Stimulated activated CD8-positive, alpha-beta memory T cell treated with anti-CD3 and anti-CD28 coated beads, Interleukin-15, amount 100 ng/mL, for 48 hours (primary cell): ENCODE measurements around the gene GRID1.

Source experiments
- DNase-seq, 2 donors: peaks; one replicate each; pipeline ENCODE4 v3.0.0-alpha.2; 2020; ENCODE audit warnings: low read depth in 2 of 2

The GRID1 gene

DNA sequence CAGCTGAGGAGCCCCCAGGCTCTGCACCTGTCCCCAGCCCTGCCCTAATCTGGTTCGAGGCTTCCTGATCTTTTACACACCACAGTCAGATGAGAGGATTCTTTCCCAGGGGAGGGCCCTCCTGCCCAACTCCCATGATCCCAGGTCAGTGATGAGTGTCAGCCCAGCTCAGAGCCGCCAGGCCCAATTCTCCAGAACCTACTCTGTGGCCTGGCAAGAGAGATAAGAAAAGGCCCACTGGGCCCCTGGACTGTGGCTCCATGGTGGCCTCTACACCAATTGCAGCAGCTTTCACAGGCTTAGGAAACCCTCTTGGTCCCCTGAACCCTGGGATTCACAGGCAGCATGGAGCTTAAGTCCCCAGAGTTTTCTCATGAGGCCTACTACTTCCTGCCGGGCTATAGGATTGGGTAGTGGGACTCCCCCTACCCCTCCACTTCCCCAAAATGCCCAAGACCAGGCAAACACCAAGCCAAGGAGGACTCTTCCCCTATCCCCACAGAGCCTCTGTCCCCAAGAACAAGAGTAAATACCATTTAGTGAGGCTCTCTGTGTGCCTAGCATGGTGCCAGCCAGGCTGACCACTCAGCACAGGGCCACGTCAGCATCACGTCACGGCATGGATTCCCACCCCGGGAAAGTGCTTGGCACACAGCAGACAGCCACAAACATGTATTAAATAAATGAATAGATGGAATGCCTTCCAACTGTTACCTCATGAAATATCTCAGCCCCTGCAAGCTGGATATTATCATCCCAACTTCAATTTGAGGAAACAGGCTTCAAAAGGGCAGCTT lies 100.0 kb downstream of the GRID1 start:
- DNase-seq: no peak

DNA sequence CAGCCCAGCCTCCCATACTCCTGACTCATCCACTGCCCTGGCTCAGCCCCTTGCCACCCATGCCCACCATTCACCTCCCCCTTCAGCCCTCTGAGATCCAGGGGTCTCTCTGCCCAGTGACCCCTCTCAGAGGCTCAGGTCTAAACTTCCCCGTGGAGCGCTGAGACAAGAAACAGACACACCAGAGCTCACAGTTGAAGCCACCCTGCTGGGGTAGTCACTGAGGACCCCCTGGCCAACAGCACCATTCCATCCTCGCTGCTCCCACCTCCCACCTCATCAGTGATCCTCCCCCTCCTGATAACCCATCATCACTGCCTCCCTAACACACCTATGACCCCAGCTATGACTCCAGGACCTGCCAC lies 100.7 kb downstream of the GRID1 start:
- DNase-seq: no peak

GRCh38 chr10:86265236-86265894 lies 101.2 kb downstream of the GRID1 start:
- no peak for DNase-seq

DNA sequence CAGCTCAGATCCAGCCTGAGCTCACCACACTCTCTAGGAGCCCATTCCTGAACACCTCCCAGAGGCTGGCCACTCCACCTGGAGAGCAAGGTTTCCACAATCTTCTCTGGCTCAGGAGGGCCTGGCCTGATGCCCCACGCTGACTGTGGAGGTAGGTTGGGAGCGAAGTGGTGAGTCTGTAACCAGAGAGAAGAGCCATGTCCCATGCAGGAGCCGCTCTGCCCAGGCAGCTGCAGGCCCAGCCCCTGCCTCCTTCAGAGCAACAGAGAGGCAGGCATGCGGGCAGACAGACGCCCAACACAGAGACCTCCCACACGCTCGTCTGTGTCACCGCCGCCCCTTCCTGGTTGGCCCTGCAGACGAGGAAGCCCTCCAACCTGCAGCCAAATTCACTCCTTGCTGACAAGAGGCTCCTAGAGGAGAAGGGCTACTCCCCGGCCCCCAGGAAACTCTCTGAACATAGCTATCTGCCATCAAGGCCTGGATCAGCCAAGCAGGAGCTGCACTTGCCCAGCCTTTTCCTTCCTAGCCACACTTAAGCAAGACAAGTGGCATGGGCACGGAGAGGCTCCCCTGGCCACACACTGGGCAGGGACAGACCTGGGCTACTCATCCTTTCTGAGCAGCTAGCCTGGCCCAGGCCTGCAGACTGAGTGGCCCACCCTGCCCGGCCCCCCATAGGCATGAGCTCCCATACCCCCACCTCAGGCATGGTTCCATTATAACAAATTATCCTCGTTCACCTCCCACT lies 101.9 kb downstream of the GRID1 start:
- no peak for DNase-seq

DNA sequence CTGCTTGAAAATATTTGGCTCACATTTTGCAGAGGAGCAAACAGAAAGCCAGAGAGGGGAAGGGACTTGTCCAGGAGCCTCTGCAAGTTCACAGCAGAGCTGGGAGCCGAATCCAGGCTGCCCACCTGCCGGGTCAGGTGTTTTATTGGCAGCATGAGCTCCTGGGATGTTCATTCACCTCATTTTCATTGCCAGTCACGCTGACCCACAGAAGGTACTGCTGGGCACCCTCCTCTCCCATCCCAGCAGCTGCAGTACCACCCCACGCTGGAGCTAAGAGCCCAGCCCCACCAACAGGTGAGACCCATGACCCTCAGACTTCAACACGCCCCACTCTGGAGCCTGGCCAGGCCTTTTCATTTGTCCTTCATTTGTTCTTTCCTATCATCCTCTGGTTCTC lies 102.7 kb downstream of the GRID1 start:
- no peak for DNase-seq

DNA sequence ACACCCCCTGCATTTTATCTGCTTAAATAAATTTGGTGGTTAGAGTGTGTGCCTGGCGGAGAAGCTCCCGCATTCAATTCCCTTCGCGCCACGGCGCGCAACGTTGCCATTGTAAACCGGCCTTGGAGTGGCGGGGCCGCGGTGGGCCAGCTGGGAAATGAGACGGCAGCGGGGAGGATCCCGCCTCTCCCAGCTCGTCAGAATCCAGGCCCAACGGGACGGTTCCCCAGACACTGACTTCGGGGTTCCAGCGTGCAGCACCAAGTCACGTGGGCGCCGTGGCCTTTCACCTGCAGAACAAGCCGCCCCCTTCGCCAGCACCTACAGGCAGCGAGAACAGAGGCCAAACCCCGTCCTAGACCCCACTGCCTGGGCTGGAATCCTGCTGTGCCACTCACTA lies 103.4 kb downstream of the GRID1 start:
- DNase-seq: no peak

GRCh38 chr10:86262688-86263181 lies 103.9 kb downstream of the GRID1 start:
- no peak for DNase-seq

GRCh38 chr10:86261941-86262687 lies 104.5 kb downstream of the GRID1 start:
- no peak for DNase-seq

DNA sequence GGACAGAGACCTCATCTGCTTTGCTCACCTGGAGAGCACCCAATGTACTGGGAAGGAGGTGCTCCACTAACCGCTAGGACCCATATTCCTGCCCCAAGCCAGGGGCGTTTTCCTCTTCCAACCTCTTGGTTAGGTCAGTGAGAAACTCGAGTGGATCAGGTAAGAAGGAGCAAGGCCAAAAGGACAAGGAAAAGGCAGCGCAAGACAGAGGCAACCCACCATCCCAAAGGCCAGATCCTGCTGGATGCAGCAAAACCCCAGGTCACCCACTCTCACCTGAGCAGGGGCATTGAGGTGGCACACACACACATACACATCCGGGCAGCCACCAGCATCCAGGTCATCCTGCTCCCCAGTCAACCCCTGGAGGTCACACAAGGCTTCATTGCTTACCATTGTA lies 105.1 kb downstream of the GRID1 start:
- no peak for DNase-seq

DNA sequence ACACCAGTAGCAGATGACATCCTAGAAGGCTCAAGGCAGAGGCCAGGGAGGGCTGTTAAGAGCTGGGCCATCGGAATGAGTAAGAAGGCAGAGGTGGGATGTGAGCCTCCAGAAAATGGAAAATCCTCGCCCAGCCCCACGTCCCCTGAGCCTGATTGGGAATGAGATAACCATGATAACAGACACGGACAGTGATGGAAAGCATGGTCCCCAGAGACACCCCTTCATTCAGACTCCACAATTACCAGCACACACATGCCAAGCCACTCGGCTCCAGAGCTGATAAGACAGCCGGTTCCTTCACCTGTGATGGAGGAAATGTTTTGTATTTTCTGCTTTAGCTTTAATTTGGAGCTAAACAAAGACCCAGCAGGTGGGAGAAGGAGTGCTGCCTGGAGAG lies 106.0 kb downstream of the GRID1 start:
- DNase-seq: no peak

GRCh38 chr10:86259901-86260562 lies 106.6 kb downstream of the GRID1 start:
- no peak for DNase-seq

DNA sequence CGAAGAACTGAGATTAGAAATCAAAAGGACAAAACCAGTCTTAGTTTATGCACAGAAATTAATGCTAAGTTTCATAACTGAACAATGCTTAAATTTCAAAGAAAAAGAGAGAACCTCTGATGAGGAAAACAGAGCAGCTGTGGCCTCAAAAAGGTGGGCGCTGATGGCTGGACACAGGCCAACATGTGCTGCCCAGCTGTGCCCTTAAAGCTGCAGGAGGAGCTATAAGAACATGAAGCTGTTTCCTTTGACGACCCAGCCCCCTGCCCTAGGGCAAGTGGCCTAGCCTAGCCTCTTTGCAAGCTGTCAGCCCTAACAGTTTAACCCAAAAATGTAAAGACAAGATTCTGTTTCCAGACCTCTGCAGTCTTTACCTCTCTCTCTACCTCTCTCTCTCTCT lies 107.7 kb downstream of the GRID1 start:
- no peak for DNase-seq

DNA sequence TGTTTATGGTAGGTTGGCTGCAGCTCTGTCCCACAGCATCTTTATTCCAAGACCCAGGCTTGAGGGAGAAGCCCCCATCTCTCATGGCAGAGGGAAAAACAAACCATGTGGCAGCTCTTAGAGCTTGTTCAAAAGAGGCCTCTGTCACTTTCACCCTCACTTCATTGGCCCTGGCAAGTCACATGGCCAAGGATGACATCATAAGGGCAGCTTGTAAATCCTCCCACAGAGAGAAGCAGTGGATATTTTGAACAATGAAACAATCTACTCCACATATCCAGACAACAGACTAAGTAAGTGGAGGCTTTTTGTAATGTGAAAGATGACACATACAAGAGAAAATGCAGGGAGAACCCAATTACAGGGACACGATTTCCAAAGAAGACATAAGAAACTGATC lies 108.1 kb downstream of the GRID1 start:
- DNase-seq: no peak

- DNase-seq: no peak
These were observed 108.9 kb downstream of the GRID1 start for GRCh38 chr10:86257683-86258082.

DNA sequence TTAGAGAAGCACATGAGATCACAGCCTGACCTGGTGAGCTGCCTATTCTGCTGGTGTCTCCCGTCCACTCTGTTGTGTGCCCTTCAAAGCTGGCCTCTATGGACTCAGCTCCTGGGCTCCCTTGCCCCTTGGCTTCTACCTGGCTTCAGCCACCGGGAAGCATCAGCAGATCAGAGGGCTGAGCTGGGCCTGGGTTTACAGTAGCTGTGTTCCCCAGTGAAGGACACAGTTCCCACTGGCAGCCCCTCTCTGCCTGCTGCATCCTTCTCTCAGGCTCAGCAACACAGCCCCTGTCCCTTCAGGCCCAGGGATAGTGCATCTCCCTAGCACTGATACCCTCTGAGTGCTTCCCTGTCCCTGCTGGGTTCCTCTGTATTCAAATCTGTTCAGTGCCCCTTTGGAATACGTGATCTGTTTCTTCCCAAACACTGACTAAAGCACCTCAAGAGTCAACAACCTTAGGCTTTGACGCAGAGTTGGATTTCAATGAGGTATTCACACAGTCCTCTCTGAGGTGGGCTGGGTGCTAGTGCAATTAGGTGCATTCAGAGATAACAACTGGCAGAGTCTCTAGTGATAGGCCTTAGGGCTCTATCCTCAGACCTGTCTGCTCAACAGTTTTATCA lies 109.8 kb downstream of the GRID1 start:
- no peak for DNase-seq

DNA sequence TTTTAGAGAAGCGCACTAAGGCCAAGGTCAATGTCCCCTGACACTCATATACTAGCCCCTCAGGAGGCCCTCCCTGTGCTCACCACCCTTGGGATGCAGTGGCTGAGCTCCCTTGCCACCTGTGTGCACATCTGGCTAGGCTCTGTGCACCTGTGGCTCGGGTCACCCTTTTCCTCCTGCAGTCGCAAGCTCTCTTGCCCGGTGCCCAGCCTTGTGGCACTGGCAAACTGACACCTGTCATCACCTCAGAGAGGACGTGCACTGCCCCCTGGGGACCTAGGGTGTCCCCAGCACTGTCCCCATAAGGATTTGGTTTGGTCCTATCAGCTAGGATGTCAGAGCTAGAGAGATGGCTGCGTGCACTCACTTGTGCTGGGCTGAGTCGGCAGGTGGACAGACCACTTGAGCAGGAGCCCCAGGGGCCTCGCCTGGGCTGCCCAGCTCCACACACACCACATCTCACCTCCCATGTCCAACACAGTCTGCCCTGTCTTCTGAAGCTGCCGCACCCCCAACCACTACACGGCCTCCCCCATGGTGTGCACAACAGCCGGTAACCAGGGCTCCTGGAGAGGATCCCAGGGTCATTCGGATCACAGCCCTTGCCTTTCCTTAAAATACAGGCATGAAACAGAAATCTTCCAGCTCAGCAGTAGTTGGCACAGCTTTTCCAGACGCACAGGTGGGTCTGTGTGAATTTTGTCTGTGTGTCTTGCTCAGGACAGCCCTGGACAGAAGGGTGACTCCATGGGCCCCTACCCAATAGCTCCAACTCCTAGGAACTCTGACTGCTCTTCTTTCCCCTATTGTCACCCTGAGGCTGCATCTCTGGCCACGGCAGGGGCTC lies 111.0 kb downstream of the GRID1 start:
- DNase-seq: no peak

DNA sequence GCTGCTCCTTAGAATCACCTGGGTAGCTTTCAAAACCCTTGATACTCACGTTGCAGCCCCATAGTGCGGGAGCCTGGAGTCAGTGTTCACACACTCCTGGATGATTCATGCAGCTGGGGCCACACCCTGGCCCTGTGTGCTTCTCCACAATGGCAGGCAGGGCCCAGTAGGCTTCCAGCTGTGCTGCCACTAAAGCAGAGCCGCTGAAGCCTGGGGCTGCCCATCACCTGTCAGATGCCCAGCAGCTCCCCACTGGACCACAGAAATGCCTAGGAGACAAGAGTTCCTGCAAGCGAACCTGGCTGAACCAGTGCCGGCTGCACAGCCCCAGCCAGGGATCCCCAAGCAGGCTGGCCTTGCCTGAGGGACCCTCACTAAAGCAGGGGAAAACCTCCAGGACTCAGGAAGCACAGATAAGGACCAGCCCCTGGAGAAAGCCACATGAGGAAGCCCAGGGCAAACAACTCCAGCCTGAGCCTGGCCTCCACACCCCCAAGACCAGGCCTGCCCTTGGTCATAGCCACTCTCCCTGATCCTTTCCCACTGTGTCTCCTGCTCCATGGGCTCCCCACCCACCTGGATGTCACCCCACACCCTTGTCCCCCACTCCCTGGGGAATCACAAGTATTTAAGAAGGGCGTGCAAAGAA lies 111.9 kb downstream of the GRID1 start:
- DNase-seq: no peak

GRCh38 chr10:86254081-86254480 lies 112.5 kb downstream of the GRID1 start:
- DNase-seq: no peak
